DOHH2 (cell line): Measurements from ENCODE around the gene GPSM3.

ENCODE experiments used
- H3F3A ChIP-seq: fragments of 200-600 bp; sonication (generic), shearing (Covaris generic); 2 replicates; pipeline ENCODE4 v1.6.0; 2016; ENCODE audit warnings: antibody characterized with exemption, mild to moderate bottlenecking; ENCODE audit not compliant: control insufficient read depth, insufficient read depth
- H3K27ac ChIP-seq: fragments of 200-600 bp; sonication (generic); 2 replicates; pipeline ENCODE4 v1.5.1; 2014; ENCODE audit warnings: low read depth, mild to moderate bottlenecking, low read length, moderate library complexity
- H3K27me3 ChIP-seq: fragments of 200-600 bp; sonication (generic); 2 replicates; pipeline ENCODE4 v1.6.1; 2014; ENCODE audit warnings: mild to moderate bottlenecking, low read length, mixed read lengths; ENCODE audit not compliant: control insufficient read depth
- H3K36me3 ChIP-seq: fragments of 200-600 bp; sonication (generic); 2 replicates; pipeline ENCODE4 v1.6.1; 2014; ENCODE audit warnings: mild to moderate bottlenecking, low read length, moderate library complexity, mixed read lengths; ENCODE audit not compliant: control insufficient read depth
- H3K4me1 ChIP-seq: fragments of 200-600 bp; sonication (generic); 2 replicates; pipeline ENCODE4 v1.6.1; 2014; ENCODE audit warnings: mild to moderate bottlenecking, low read length, mixed read lengths; ENCODE audit not compliant: control insufficient read depth
- H3K4me2 ChIP-seq: fragments of 200-600 bp; sonication (generic); 2 replicates; pipeline ENCODE4 v1.6.0; 2014; ENCODE audit warnings: mild to moderate bottlenecking, low read length, moderate library complexity
- H3K4me3 ChIP-seq: fragments of 200-600 bp; sonication (generic); 2 replicates; pipeline ENCODE4 v1.5.1; 2014; ENCODE audit warnings: mild to moderate bottlenecking, low read length, mixed read lengths
- H3K79me2 ChIP-seq: fragments of 200-600 bp; sonication (generic); 2 replicates; pipeline ENCODE4 v1.6.1; 2014; ENCODE audit warnings: mild to moderate bottlenecking, low read length, mixed read lengths; ENCODE audit not compliant: control insufficient read depth
- H3K9me2 ChIP-seq: fragments of 200-600 bp; sonication (generic); replicated peaks from 2 replicates; pipeline ENCODE4 v1.6.1; 2014; ENCODE audit warnings: mild to moderate bottlenecking, low read length, mixed read lengths; ENCODE audit not compliant: control insufficient read depth
- H3K9me3 ChIP-seq: fragments of 200-600 bp; sonication (generic); 2 replicates; pipeline ENCODE4 v1.6.1; 2014; ENCODE audit warnings: antibody characterized with exemption, low read length, mixed read lengths; ENCODE audit not compliant: control insufficient read depth, insufficient read depth
- H4K20me1 ChIP-seq: fragments of 200-600 bp; sonication (generic); 2 replicates; pipeline ENCODE4 v1.6.0; 2014; ENCODE audit warnings: low read depth, mild to moderate bottlenecking, antibody characterized with exemption, low read length, moderate library complexity; ENCODE audit not compliant: control insufficient read depth, insufficient read depth
- EZH2phosphoT487 ChIP-seq: fragments of 200-600 bp; sonication (generic); IDR thresholded peaks from 2 replicates; pipeline ENCODE4 v1.6.1; 2017; ENCODE audit warnings: borderline replicate concordance, mild to moderate bottlenecking, antibody characterized with exemption, low read length, moderate library complexity, mixed read lengths
- TF ChIP-seq, protein P1 (sequence below): fragments of 200-600 bp; sonication (generic); IDR thresholded peaks from one replicate; pipeline ENCODE4 v1.5.1; 2014; ENCODE audit warnings: antibody characterized with exemption, mild to moderate bottlenecking, low read depth, low read length; ENCODE audit not compliant: poor library complexity, severe bottlenecking

Gene GPSM3

DNA sequence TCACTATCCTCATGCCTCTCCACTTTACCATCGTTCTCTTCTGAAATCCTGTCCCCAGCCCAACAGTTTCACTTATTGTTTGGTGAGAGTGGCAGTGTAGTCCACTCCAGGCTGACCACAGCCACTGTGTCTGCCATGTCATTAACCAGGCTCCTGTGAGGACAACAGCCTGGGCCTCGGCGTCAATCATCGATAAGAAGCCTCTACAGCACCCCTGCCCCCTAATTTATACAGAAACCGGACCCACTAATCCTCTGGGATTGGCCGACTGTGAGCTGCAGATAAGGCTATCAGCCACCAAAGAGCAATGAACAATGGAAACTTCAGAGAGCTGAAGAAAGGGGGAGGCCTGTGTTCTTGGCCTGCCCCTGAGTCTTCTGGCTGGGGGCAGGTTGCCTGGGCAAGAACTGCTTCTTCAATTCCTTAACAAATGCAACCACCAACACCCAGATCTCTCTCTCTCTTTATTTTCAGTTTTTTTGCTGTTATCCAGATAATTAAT is 24.6 kb downstream of the GPSM3 start:
- TF ChIP-seq, protein P1, sequence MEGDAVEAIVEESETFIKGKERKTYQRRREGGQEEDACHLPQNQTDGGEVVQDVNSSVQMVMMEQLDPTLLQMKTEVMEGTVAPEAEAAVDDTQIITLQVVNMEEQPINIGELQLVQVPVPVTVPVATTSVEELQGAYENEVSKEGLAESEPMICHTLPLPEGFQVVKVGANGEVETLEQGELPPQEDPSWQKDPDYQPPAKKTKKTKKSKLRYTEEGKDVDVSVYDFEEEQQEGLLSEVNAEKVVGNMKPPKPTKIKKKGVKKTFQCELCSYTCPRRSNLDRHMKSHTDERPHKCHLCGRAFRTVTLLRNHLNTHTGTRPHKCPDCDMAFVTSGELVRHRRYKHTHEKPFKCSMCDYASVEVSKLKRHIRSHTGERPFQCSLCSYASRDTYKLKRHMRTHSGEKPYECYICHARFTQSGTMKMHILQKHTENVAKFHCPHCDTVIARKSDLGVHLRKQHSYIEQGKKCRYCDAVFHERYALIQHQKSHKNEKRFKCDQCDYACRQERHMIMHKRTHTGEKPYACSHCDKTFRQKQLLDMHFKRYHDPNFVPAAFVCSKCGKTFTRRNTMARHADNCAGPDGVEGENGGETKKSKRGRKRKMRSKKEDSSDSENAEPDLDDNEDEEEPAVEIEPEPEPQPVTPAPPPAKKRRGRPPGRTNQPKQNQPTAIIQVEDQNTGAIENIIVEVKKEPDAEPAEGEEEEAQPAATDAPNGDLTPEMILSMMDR = no peak
- no peak for TF ChIP-seq EZH2phosphoT487
- H3K9me2 ChIP-seq = no peaks in the 10 kb centered on the region
- peaks cover 44% of the 10 kb centered on the region for H3K36me3 ChIP-seq
- H3K27ac ChIP-seq = no peak overlapping the region
- no peak overlapping the region for H3K4me2 ChIP-seq
- H3F3A ChIP-seq = peaks cover 4% of the 10 kb centered on the region; the same call in 1 of the 2 replicates
- H3K4me1 ChIP-seq = peaks cover 12% of the 10 kb centered on the region
- H3K9me3 ChIP-seq = no peaks in the 10 kb centered on the region
- no peak overlapping the region for H3K4me3 ChIP-seq
- no peaks in the 10 kb centered on the region for H3K27me3 ChIP-seq
- H3K79me2 ChIP-seq = no peaks in the 10 kb centered on the region
- H4K20me1 ChIP-seq = no peaks in the 10 kb centered on the region

GRCh38 chr6:32167154-32167760 is 25.2 kb downstream of the GPSM3 start:
- Histone ChIP-seq H3K9me3 (no peaks in the 10 kb centered on the region), H4K20me1 (no peaks in the 10 kb centered on the region), H3K4me3 (no peak overlapping the region), H3K9me2 (no peaks in the 10 kb centered on the region), H3K4me1 (peaks cover 10% of the 10 kb centered on the region), H3K27ac (no peak overlapping the region), H3K4me2 (no peak overlapping the region), H3F3A (peaks cover under 1% of the 10 kb centered on the region; the same call in 1 of the 2 replicates), H3K36me3 (peaks cover 48% of the 10 kb centered on the region), H3K79me2 (no peaks in the 10 kb centered on the region), H3K27me3 (no peaks in the 10 kb centered on the region)
- TF ChIP-seq EZH2phosphoT487 = no peak
- TF ChIP-seq, protein P1 = no peak

- no peaks in the 10 kb centered on the region for H3K9me3 ChIP-seq
- TF ChIP-seq, protein P1 = peak; percentile 26
- TF ChIP-seq EZH2phosphoT487 = no peak
- no peak overlapping the region for H3K4me3 ChIP-seq
- no peak overlapping the region for H3K27ac ChIP-seq
- no peaks in the 10 kb centered on the region for H3K27me3 ChIP-seq
- no peaks in the 10 kb centered on the region for H3K9me2 ChIP-seq
- no peaks in the 10 kb centered on the region for H3F3A ChIP-seq
- H3K4me2 ChIP-seq = no peak overlapping the region
- no peaks in the 10 kb centered on the region for H3K79me2 ChIP-seq
- H3K4me1 ChIP-seq = peaks cover 10% of the 10 kb centered on the region
- peaks cover 48% of the 10 kb centered on the region for H3K36me3 ChIP-seq
- H4K20me1 ChIP-seq = no peaks in the 10 kb centered on the region
These were observed 25.9 kb downstream of the GPSM3 start for GRCh38 chr6:32166411-32167061.
